Neural progenitor cell (in vitro differentiated cells): ENCODE measurements around the gene APLP2. TPM values are rescaled to one million over a fixed set of nuclear protein-coding genes. Genes with fewer than 3 reads are reported as not detected.

ENCODE experiments used
- DNase-seq: peaks from one replicate; pipeline ENCODE4 v3.0.0-alpha.2; 2016; ENCODE audit warnings: low spot score
- H2AFZ ChIP-seq: fragments of 200-600 bp; sonication (generic); replicated peaks from 2 replicates; pipeline ENCODE4 v1.6.1; 2016; ENCODE audit warnings: antibody characterized with exemption
- H3F3A ChIP-seq: fragments of 200-600 bp; sonication (generic); 2 replicates; pipeline ENCODE4 v1.6.1; 2016; ENCODE audit warnings: antibody characterized with exemption, low read depth
- H3K27ac ChIP-seq: fragments of 200-600 bp; sonication (generic); 2 replicates; pipeline ENCODE4 v1.5.1; 2016; ENCODE audit warnings: mild to moderate bottlenecking
- H3K27me3 ChIP-seq: fragments of 200-600 bp; sonication (generic); 2 replicates; pipeline ENCODE4 v1.6.1; 2016; ENCODE audit warnings: mild to moderate bottlenecking, moderate library complexity
- H3K36me3 ChIP-seq: fragments of 200-600 bp; sonication (generic); 2 replicates; pipeline ENCODE4 v1.5.1; 2016
- H3K4me1 ChIP-seq: fragments of 200-600 bp; sonication (generic); 2 replicates; pipeline ENCODE4 v1.6.1; 2016; ENCODE audit warnings: mixed run types
- H3K4me2 ChIP-seq: fragments of 200-600 bp; sonication (generic); 2 replicates; pipeline ENCODE4 v1.6.1; 2016
- H3K4me3 ChIP-seq: fragments of 200-600 bp; sonication (generic); 2 replicates; pipeline ENCODE4 v1.5.1; 2016
- H3K79me2 ChIP-seq: fragments of 200-600 bp; sonication (generic); 2 replicates; pipeline ENCODE4 v1.6.1; 2016; ENCODE audit warnings: low read depth
- H3K9ac ChIP-seq: fragments of 200-600 bp; sonication (generic); 2 replicates; pipeline ENCODE4 v1.6.1; 2016
- H3K9me3 ChIP-seq: fragments of 200-600 bp; sonication (generic); 2 replicates; pipeline ENCODE4 v1.5.1; 2016; ENCODE audit warnings: low read depth
- H4K20me1 ChIP-seq: fragments of 200-600 bp; sonication (generic); 2 replicates; pipeline ENCODE4 v1.6.1; 2016; ENCODE audit warnings: low read depth
- H3K27ac Mint-ChIP-seq: 3 replicates; pipeline ENCODE4 v1.8.0; 2021; ENCODE audit warnings: mixed read lengths
- H3K27me3 Mint-ChIP-seq: 2 replicates; pipeline ENCODE4 v1.8.0; 2022; ENCODE audit warnings: low read depth, mild to moderate bottlenecking, inconsistent platforms, moderate library complexity, mixed read lengths; ENCODE audit not compliant: insufficient read depth
- H3K36me3 Mint-ChIP-seq: 3 replicates; pipeline ENCODE4 v1.8.0; 2021; ENCODE audit warnings: mixed read lengths
- H3K4me1 Mint-ChIP-seq: 3 replicates; pipeline ENCODE4 v1.8.0; 2021; ENCODE audit warnings: mixed read lengths
- H3K4me3 Mint-ChIP-seq: 3 replicates; pipeline ENCODE4 v1.8.0; 2021; ENCODE audit warnings: mild to moderate bottlenecking, moderate library complexity, mixed read lengths
- H3K9me3 Mint-ChIP-seq: 3 replicates; pipeline ENCODE4 v1.8.0; 2020; ENCODE audit warnings: mixed read lengths
- EZH2 ChIP-seq: fragments of 200-600 bp; sonication (generic); IDR thresholded peaks from 2 replicates; pipeline ENCODE4 v1.6.1; 2017; ENCODE audit warnings: antibody characterized with exemption, mild to moderate bottlenecking, moderate library complexity
- EZH2phosphoT487 ChIP-seq: fragments of 200-600 bp; sonication (generic); IDR thresholded peaks from 2 replicates; pipeline ENCODE4 v1.6.1; 2017; ENCODE audit warnings: antibody characterized with exemption
- total RNA-seq: library from RNA; depleted of rRNA; stranded (reverse); fragments of >200 nt; gene quantifications from 2 replicates; pipeline ENCODE4 v1.2.3, GENCODE V29; 2015; ENCODE audit warnings: low replicate concordance
- TF ChIP-seq, protein P1 (sequence below): fragments of 200-600 bp; sonication (generic); IDR thresholded peaks from 2 replicates; pipeline ENCODE4 v1.5.1; 2017; ENCODE audit warnings: antibody characterized with exemption, mild to moderate bottlenecking

The APLP2 gene
- total RNA-seq, 1 donor from 2014 or later: 455 TPM

- H3K36me3 Mint-ChIP-seq: peaks cover 77% of the 10 kb centered on the region
- Histone ChIP-seq H3K4me3 (no peak overlapping the region), H3K79me2 (peaks cover 24% of the 10 kb centered on the region), H3K9me3 (no peaks in the 10 kb centered on the region), H3K4me2 (no peak overlapping the region), H3K9ac (no peak overlapping the region), H3F3A (peaks cover 11% of the 10 kb centered on the region), H3K27me3 (no peaks in the 10 kb centered on the region), H2AFZ (no peak overlapping the region), H3K36me3 (peaks cover 27% of the 10 kb centered on the region), H3K27ac (no peak overlapping the region), H3K4me1 (no peaks in the 10 kb centered on the region), H4K20me1 (peaks cover 10% of the 10 kb centered on the region)
- no peak overlapping the region for H3K27ac Mint-ChIP-seq
- no peak overlapping the region for H3K4me3 Mint-ChIP-seq
- TF ChIP-seq, protein P1, sequence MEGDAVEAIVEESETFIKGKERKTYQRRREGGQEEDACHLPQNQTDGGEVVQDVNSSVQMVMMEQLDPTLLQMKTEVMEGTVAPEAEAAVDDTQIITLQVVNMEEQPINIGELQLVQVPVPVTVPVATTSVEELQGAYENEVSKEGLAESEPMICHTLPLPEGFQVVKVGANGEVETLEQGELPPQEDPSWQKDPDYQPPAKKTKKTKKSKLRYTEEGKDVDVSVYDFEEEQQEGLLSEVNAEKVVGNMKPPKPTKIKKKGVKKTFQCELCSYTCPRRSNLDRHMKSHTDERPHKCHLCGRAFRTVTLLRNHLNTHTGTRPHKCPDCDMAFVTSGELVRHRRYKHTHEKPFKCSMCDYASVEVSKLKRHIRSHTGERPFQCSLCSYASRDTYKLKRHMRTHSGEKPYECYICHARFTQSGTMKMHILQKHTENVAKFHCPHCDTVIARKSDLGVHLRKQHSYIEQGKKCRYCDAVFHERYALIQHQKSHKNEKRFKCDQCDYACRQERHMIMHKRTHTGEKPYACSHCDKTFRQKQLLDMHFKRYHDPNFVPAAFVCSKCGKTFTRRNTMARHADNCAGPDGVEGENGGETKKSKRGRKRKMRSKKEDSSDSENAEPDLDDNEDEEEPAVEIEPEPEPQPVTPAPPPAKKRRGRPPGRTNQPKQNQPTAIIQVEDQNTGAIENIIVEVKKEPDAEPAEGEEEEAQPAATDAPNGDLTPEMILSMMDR: no peak
- no peak for DNase-seq
- H3K9me3 Mint-ChIP-seq: no peaks in the 10 kb centered on the region
- no peaks in the 10 kb centered on the region for H3K4me1 Mint-ChIP-seq
- peaks cover 2% of the 10 kb centered on the region for H3K27me3 Mint-ChIP-seq
Measured at GRCh38 chr11:130136107-130136506, 66.4 kb downstream of the APLP2 start.

DNA sequence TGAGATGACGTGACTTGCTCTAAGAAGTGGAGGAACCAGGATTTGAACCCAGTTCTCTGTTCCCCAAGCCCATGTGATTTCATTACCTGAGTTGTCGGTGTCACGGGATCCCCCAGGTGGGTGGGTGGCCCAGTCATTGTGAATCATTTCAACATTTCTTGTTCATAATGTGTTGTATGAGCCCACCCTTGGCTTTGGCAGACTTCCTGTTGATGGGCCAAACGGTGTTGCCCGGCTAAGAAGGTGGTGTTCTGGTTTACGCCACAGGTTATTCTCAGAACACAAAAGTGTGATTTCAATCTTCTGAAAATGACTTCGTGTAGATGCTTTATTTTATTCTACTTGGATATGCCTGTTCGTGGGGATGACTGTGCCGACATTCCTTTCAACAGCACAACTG is 68.3 kb downstream of the APLP2 start:
- Histone ChIP-seq H3K27ac (no peak overlapping the region), H3K4me3 (no peak overlapping the region), H3K4me2 (no peak overlapping the region), H3K79me2 (peaks cover 19% of the 10 kb centered on the region), H3K4me1 (no peaks in the 10 kb centered on the region), H2AFZ (no peak overlapping the region), H3K36me3 (peaks cover 18% of the 10 kb centered on the region), H3K9ac (no peak overlapping the region), H3F3A (no peaks in the 10 kb centered on the region), H3K27me3 (no peaks in the 10 kb centered on the region), H3K9me3 (no peaks in the 10 kb centered on the region), H4K20me1 (peaks cover 10% of the 10 kb centered on the region)
- H3K9me3 Mint-ChIP-seq: no peaks in the 10 kb centered on the region
- DNase-seq: no peak
- no peak for TF ChIP-seq EZH2phosphoT487
- TF ChIP-seq, protein P1: no peak
- TF ChIP-seq EZH2: no peak
- H3K27me3 Mint-ChIP-seq: no peaks in the 10 kb centered on the region
- peaks cover 61% of the 10 kb centered on the region for H3K36me3 Mint-ChIP-seq
- peaks cover under 1% of the 10 kb centered on the region for H3K4me1 Mint-ChIP-seq
- no peak overlapping the region for H3K4me3 Mint-ChIP-seq
- no peak overlapping the region for H3K27ac Mint-ChIP-seq

GRCh38 chr11:130139401-130139800 is 69.7 kb downstream of the APLP2 start:
- peaks cover 14% of the 10 kb centered on the region for H3K79me2 ChIP-seq
- Mint-ChIP-seq H3K9me3 (no peaks in the 10 kb centered on the region), H3K27ac (no peak overlapping the region), H3K4me1 (peaks cover 10% of the 10 kb centered on the region), H3K36me3 (peaks cover 52% of the 10 kb centered on the region), H3K4me3 (no peak overlapping the region), H3K27me3 (peaks cover 3% of the 10 kb centered on the region)
- no peaks in the 10 kb centered on the region for H3K4me1 ChIP-seq
- no peak for DNase-seq
- H3K27ac ChIP-seq: no peak overlapping the region
- TF ChIP-seq, protein P1: no peak
- TF ChIP-seq EZH2phosphoT487 (no peak), EZH2 (no peak)
- H3K4me2 ChIP-seq: no peak overlapping the region
- H3K36me3 ChIP-seq: peaks cover 5% of the 10 kb centered on the region
- no peak overlapping the region for H3K9ac ChIP-seq
- peaks cover 1% of the 10 kb centered on the region for H3F3A ChIP-seq
- peaks cover 10% of the 10 kb centered on the region for H4K20me1 ChIP-seq
- H3K4me3 ChIP-seq: no peak overlapping the region
- no peak overlapping the region for H2AFZ ChIP-seq
- H3K9me3 ChIP-seq: no peaks in the 10 kb centered on the region
- H3K27me3 ChIP-seq: no peaks in the 10 kb centered on the region
